Kidney (tissue), 14 donors: ENCODE results near the gene TAX1BP1. TPM values are rescaled to one million over a fixed set of nuclear protein-coding genes. Genes with fewer than 3 reads are reported as not detected.

Experiments used
- DNase-seq, 5 donors: peaks; one replicate each; pipeline ENCODE4 v3.0.0-alpha.2; 2013 to 2020
- FAIRE-seq: peaks from 2 replicates; lab custom pipeline; 2012; peaks lifted over from hg19 to GRCh38; lab: Jason Lieb, UNC
- H3K27ac ChIP-seq, 2 donors: one replicate each; pipeline ENCODE4 v1.7.0; 2013; ENCODE audit warnings: low read depth in 2 of 2, low read length in 2 of 2, inconsistent platforms in 1 of 2
- H3K27me3 ChIP-seq: one replicate; pipeline ENCODE4 v1.7.1; 2013; ENCODE audit warnings: low read length, inconsistent platforms; ENCODE audit not compliant: control insufficient read depth, insufficient read depth
- H3K36me3 ChIP-seq, 3 donors: one replicate each; pipeline versions ENCODE4 v1.7.0 to v1.7.1; 2013; ENCODE audit warnings: low read length in 3 of 3, control low read depth in 1 of 3, inconsistent platforms in 1 of 3; ENCODE audit not compliant: insufficient read depth in 3 of 3, control insufficient read depth in 2 of 3
- H3K4me1 ChIP-seq, 3 donors: one replicate each; pipeline versions ENCODE4 v1.7.0 to v1.7.1; 2013; ENCODE audit warnings: low read length in 3 of 3, inconsistent platforms in 1 of 3, low read depth in 1 of 3; ENCODE audit not compliant: control insufficient read depth in 2 of 3, insufficient read depth in 2 of 3
- H3K4me3 ChIP-seq, 3 donors: one replicate each; pipeline versions ENCODE4 v1.7.0 to v1.8.1; 2013; ENCODE audit warnings: low read length in 3 of 3, control low read depth in 1 of 3, inconsistent platforms in 1 of 3
- H3K9ac ChIP-seq, 3 donors: one replicate each; pipeline versions ENCODE4 v1.7.0 to v1.7.1; 2013; ENCODE audit warnings: low read length in 3 of 3, control low read depth in 1 of 3, inconsistent platforms in 1 of 3
- H3K9me3 ChIP-seq, 3 donors: one replicate each; pipeline versions ENCODE4 v1.7.0 to v1.7.1; 2013; ENCODE audit warnings: low read length in 3 of 3, control low read depth in 1 of 3, inconsistent platforms in 1 of 3; ENCODE audit not compliant: control insufficient read depth in 2 of 3, insufficient read depth in 1 of 3
- CTCF ChIP-seq: IDR thresholded peaks from 3 replicates; pipeline ENCODE4 v1.5.1; 2012; ENCODE audit warnings: mild to moderate bottlenecking, moderate library complexity, borderline replicate concordance; ENCODE audit not compliant: insufficient read depth; ENCODE audit errors: extremely low read depth
- intact Hi-C: fragments of 100-400 bp; cut with DNase I; formaldehyde crosslinking; loops from one replicate; pipeline ENCODE4 v1.11.1; 2022
- polyA plus RNA-seq: library from polyadenylated mRNA; stranded (reverse); fragments of 350-450 nt; fragmentation: Illumina TruSeq; extraction: RNeasy Lipid Tissue Mini Kit (QIAGEN cat#74804); gene quantifications from one replicate; pipeline ENCODE4 v1.2.3, GENCODE V29; 2014; ENCODE audit warnings: low read depth, low replicate concordance; ENCODE audit not compliant: insufficient read depth
- total RNA-seq: library from RNA; stranded (reverse); fragmentation: NEBNext Ultra II Directional; extraction: Animal tissue kit (Norgen Biotek cat#: 25700); gene quantifications from one replicate; pipeline ENCODE4 v1.2.1, GENCODE V29; 2021
- donor health status: control.
- donor health status: control.
- donor health status: control.
- donor health status: control.
- donor health status: control.
- donor health status: DM: yes; HTN: yes; CAD: no.
- donor health status: Normal renal cell carcinoma (clear cell type).

TAX1BP1 gene
- total and polyA plus RNA-seq, 2 donors from 2014 or later = 88.4 to 113 TPM

GRCh38 chr7:27825891-27826290 is 85.9 kb downstream of the TAX1BP1 start:
- no peak for TF ChIP-seq CTCF
- FAIRE-seq = no peak

GRCh38 chr7:27826357-27826756 is 86.4 kb downstream of the TAX1BP1 start:
- H3K9ac ChIP-seq = no peak overlapping the region
- FAIRE-seq (no peak), DNase-seq (no peak)
- intact Hi-C loops = no loop called here
- H3K27me3 ChIP-seq = no peaks in the 10 kb centered on the region
- no peak for TF ChIP-seq CTCF
- no peaks in the 10 kb centered on the region for H3K4me1 ChIP-seq
- H3K9me3 ChIP-seq = no peaks in the 10 kb centered on the region
- no peak overlapping the region for H3K27ac ChIP-seq
- H3K36me3 ChIP-seq = peaks cover 0 to 7% (median 0%) of the 10 kb centered on the region in 3 donors
- no peak overlapping the region for H3K4me3 ChIP-seq

More at GRCh38 chr7:27825891-27826290, 85.9 kb downstream of the TAX1BP1 start:
- Histone ChIP-seq H3K36me3 (peaks cover 0 to 7% (median 0%) of the 10 kb centered on the region in 3 donors), H3K9me3 (no peaks in the 10 kb centered on the region), H3K4me1 (no peaks in the 10 kb centered on the region), H3K27me3 (no peaks in the 10 kb centered on the region), H3K27ac (no peak overlapping the region), H3K9ac (no peak overlapping the region), H3K4me3 (no peak overlapping the region)
- intact Hi-C loops = no loop called here
- DNase-seq = no peak

- Histone ChIP-seq H3K4me1 (peaks cover 0 to 8% (median 5%) of the 10 kb centered on the region in 3 donors), H3K9me3 (no peaks in the 10 kb centered on the region), H3K9ac (no peak overlapping the region), H3K4me3 (no peak overlapping the region), H3K36me3 (peaks cover 0 to 3% (median 2%) of the 10 kb centered on the region in 3 donors), H3K27me3 (no peaks in the 10 kb centered on the region), H3K27ac (no peak overlapping the region)
- DNase-seq = no peak
- intact Hi-C loops = no loop called here
- FAIRE-seq = no peak
- no peak for TF ChIP-seq CTCF
These were observed 94.4 kb downstream of the TAX1BP1 start for GRCh38 chr7:27834179-27834921.
